ENCODE measurements around the gene ANKLE1.
A peak's percentile ranks its signal among the peaks of the same experiment; 100 is the strongest.
"Not testable (repeated sequence)": the region's sequence is repeated elsewhere in the genome, so short reads cannot be mapped to it uniquely, and the experiment has no call there.

The ANKLE1 gene

DNA sequence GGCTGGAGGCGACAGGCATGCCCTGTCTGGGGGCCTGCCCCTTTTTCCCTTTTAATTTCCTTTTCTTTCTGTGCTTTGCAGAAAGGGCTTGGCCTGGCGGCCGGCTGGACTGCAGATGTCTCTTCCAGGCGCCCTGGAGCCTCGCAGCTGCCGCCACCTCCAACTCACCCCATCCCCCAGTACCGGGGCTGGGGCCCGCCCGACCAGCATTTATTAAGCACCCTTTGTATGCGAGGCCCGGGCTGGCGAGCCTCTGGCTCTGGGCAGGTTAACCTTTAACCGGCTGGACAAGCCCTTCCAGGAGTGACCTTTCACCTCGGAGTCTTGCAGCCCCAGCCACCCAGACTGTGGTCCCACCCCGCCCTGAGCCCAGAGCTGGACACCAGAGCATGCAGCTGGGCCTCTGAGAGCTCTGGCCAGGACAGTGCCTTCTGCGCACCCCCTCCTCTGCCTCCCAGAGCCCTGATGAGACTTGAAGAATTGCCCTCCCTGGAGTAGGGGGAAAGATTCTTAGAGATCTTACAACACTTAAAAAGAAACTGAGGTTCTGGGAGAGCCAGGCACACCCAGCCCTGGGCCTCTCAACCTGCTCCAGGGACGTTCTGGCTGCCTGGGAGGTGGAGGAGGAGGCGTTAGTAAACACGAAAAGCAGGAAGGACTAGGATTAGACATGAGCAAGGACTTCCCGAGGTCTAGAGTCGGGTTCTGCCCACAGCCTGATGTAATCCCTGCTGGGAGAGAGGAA, 34.8 kb upstream of the ANKLE1 start:
- DNase-seq = peak; percentile 59 to 78

- DNase-seq = no peak
Measured at GRCh38 chr19:17248011-17248776, 33.5 kb upstream of the ANKLE1 start.

GRCh38 chr19:17249887-17250548, 31.7 kb upstream of the ANKLE1 start:
- no peak for DNase-seq

GRCh38 chr19:17254636-17255035, 27.1 kb upstream of the ANKLE1 start:
- no peak for DNase-seq

DNA sequence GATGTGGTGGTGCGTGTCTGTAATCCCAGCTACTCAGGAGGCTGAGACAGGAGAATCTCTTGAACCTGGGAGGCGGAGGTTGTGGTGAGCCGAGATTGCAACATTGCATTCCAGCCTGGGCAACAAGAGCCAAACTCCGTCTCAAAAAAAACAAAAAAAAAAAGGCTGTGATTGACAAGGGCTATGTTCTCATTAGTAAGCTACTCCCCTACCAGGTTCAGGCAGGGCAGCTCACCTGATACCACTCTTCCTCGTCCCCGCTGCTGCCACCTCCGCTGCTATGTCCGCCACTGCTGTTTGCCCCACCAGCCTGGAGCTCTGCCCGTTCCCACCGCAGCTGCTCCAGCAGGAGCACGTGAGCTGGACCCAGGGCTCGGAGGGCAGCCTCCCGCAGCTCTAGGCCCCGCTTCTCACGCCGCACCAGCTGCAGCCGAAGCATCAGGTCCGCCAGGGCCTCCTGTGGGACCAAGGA, 26.5 kb upstream of the ANKLE1 start:
- no peak for DNase-seq

- DNase-seq = no peak
Measured at GRCh38 chr19:17256130-17256529, 25.6 kb upstream of the ANKLE1 start.

DNA sequence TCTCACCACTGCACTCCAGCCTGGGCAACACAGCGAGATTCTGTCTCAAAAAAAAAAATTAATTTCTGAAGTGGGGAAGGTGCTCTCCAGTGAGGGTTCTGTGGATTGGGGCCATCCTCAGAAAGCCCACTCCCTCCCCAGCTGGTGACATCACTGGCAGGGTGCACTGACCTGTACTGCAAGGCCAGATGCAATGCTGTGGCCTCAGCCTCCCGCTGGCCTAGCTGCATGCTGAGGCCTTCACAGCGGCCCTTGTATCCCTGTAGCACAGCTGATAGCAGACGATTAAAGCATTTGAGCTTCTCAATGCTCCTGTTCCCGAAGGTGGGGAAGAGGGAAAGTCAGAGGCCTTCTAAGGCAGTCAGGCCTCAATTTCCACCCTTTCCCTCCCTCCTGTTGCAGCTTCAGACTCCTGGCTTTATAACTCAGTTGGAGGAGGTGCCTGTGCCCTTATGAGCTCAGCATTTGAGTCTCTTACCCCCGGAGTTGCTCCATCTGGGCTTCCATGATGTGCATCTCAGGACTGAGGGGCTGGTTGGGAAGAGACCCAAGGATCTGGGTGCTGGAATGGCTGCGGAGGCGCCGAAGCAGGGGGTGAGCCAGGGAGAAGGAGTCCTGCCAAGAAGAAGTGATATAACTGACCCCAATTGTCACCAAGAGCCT, 22.5 kb upstream of the ANKLE1 start:
- no peak for DNase-seq

GRCh38 chr19:17259934-17260333, 21.8 kb upstream of the ANKLE1 start:
- DNase-seq = no peak

- DNase-seq = peak; percentile 82 to 83
Measured at GRCh38 chr19:17260842-17261325, 20.8 kb upstream of the ANKLE1 start.

DNA sequence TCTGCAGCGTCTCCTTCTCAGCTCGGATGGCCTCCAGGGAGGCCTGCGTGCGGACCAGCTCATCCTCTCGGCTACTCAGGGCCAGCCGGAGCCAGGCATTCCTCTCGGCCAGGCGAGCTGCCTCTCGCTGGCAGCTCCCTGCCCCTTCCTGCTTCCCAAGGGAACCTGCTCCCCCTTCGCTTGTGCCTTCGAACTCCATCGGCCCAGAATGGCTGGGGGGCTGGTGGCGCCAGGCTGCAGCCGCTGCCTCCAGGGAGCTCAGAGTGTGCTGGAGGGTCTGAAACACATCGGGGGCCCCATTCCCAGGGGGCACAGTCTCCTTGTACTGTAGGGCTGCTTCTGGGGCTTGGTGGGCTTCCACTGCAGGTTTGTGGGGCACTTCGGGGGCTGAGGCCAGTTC, 19.1 kb upstream of the ANKLE1 start:
- DNase-seq = no peak

- DNase-seq = no peak
Measured at GRCh38 chr19:17263712-17264640, 17.7 kb upstream of the ANKLE1 start.

DNA sequence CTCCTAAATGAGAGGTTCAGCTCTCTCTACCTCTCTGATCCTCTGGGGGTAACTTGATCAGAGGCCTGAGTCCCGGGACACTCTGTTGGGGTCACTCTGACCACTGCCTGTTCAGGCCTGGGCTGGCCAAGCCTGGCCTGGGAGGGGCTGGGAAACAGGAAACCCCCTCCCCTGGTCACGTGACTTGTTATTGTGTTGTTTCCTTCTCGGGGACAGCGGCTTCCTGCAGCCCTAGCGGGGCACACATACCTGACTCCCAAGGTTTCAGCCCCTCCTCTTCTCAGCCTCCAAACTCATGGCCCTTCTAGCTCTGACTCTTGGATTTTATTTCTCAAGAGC, 17.1 kb upstream of the ANKLE1 start, which contains the start of gene USHBP1:
Gene USHBP1 (minus strand): TSS at position 105 of the 339 bp plus-strand sequence. CDS start 446 bp downstream, outside the sequence.
- no peak for DNase-seq

GRCh38 chr19:17266026-17266425, 15.7 kb upstream of the ANKLE1 start:
- DNase-seq = no peak

DNA sequence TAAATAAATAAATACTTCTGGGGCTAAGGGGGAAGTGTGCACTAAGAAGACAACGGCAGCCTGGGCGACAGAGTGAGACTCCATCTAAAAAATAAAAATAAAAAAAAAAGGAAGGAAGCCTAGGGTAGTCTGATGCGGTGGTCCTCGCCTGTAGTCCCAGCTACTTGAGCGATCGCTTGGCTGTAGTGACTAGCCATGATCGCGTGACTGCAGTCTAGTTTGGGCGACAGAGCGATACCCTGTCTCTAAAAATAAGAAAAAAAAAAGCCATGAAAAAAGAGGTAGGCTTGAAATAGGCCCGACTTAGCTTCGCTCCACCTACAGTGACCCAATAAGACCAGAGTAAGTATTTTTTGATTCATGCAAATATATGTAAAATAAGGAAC, 15.1 kb upstream of the ANKLE1 start:
- DNase-seq = peak in 1 of 2 donors; percentile 6

DNA sequence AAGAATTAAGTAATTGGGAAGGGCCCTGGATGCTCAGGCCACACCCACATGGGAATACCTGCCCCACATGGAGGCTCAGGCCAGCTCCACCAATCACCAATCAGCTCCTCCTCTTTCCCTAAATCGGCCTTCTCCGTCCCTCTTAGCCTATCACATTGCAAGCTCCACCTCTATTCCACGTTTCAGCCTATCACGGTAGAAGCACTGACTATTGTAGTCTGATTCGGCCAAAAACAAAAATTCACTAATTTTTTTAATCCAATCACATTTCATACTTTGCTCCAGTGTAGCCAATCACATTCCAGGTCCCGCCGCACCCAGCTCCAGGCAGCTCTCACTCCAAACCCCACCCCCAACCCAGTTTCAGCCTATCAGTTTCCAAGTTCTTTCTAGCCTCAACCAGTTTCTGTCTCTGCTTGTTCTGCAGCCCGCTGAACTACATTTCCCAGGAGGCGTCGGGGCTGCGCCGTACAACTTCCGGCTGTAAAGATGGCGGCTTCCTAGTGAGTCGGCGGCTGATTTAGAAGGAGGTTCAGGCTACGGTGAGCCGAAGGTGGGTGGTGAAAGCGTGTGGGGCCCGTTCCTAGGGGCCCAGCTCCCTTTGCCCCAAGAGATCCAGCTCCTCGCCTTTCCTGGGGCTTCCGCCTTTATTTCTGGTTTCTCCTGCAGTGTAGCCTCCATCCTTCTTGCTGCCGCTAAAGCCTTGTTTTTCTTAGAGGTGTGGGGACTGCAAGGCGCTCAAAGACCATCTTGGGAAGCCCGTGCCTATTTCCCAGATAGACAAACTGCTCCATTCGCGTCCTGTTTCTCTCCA, 14.5 kb upstream of the ANKLE1 start, which contains the start of gene BABAM1:
Gene BABAM1 (plus strand): TSS at position 469 of the 814 bp plus-strand sequence. CDS start 1,364 bp downstream, outside the sequence.
- peak; percentile 98 to 99 for DNase-seq

DNA sequence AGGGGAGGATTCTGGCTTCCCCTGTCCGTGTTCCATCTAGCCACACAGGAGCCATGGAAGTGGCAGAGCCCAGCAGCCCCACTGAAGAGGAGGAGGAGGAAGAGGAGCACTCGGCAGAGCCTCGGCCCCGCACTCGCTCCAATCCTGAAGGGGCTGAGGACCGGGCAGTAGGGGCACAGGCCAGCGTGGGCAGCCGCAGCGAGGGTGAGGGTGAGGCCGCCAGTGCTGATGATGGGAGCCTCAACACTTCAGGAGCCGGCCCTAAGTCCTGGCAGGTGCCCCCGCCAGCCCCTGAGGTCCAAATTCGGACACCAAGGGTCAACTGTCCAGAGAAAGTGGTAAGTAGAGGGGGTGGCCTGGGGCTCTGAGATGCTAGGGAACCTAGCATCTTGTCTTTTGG, 12.9 kb upstream of the ANKLE1 start:
- no peak for DNase-seq

- not testable (repeated sequence) for DNase-seq
Measured at GRCh38 chr19:17274892-17275291, 6.8 kb upstream of the ANKLE1 start.

DNA sequence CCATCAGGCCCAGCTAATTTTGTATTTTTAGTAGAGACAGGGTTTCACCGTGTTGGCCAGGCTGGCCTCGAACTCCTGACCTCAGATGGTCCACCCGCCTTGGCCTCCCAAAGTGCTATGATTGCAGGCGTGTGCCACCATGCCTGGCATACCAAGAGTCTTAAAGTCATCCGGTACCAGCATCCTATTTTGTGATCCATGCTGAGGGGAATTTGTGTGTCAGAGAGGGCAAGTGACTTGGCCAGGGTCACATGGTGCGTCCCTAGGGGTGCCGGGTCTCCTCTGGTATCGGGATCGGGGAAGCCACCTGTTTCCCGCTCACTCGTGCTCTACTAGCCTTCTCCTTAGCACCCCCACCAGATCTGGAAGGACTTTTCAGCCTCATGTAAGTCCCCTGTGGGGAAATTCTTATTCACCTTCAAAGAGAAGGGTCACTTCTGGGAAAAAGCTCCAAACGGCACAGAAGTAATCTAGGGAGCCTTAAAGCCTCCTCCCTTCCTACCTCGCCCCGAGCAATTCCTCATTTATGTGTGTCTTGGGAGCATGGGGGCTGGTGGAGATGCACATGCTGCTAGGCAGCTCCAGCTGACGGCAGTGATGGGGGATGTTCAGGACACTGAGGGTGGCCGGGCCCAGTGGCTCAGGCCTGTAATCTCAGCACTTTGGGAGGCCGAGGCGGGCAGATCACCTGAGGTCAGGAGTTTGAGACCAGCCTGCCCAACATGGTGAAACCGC, 6.1 kb upstream of the ANKLE1 start:
- no peak for DNase-seq

- no peak for DNase-seq
Measured at GRCh38 chr19:17279436-17279835, 2.3 kb upstream of the ANKLE1 start.

All from inflammatory macrophage (primary cell).